ENCODE measurements around the gene LRRC10. TPM values are rescaled to one million over a fixed set of nuclear protein-coding genes. Genes with fewer than 3 reads are reported as not detected.

LRRC10 gene
- total RNA-seq, 1 experiment from 2014 or later = not detected

DNA sequence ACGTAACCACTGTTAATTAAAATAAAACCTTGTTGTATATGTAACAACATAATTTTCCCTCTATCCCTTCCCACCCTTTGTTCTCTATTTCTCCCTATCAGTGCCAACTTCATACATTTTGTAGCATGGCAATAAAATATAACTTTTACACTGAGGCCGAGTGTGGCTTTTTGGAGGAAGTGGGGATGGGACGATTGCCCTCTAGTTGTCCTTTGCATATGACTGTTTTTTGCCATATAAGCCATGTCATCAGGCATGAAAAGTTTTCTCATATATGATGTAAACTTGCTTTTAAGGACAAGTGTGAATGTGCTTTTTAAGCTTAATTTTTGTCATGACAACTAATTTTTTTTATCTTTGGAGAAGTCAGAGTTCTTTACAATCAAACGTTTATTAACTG lies 31.7 kb downstream of the LRRC10 start:
- in situ Hi-C loops (cut with HindIII; ENCODE audit: low sequenced_read_pairs) = no loop called here
- DNase-seq (ENCODE audit: low spot score) = no peak

DNA sequence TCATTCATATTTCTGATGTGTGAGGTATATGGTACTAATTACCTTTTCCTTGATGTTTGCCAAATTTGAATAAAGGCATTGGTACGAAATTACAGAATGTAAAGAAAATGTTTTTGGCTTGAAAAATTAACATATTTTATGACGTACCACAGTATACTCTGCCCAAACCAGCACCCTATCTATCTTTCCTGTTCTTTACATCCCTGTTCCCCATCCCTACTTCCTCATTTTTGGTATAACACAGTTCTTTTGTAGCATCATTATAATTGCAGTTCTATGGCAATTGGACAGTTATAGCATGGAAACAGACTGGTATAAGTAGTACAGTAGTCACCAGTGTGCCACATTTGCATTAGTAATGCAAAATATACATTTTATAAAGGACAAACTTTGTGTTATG lies 32.4 kb downstream of the LRRC10 start:
- no peak for DNase-seq (ENCODE audit: low spot score)
- in situ Hi-C loops (cut with HindIII; ENCODE audit: low sequenced_read_pairs) = no loop called here

DNA sequence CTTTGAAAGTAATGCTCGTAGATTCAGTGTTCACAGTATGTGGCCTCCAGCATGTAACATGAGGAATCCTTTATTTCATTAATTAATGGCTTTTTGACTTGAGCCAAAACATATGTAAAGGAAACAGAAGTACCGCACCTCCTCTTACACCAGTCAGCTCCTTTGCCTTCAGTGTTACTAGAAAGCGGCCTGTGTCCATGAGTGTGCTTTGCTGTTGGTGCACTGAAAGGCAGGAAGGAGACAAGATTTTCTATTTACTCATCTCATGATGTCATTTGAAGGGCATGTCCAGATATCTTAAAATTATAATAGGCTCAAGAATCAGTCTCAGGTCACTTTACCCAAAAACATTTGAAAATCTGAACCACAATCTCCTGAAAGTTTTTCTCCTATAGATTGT lies 35.4 kb downstream of the LRRC10 start:
- DNase-seq (ENCODE audit: low spot score) = no peak
- in situ Hi-C loops (cut with HindIII; ENCODE audit: low sequenced_read_pairs) = no loop called here

DNA sequence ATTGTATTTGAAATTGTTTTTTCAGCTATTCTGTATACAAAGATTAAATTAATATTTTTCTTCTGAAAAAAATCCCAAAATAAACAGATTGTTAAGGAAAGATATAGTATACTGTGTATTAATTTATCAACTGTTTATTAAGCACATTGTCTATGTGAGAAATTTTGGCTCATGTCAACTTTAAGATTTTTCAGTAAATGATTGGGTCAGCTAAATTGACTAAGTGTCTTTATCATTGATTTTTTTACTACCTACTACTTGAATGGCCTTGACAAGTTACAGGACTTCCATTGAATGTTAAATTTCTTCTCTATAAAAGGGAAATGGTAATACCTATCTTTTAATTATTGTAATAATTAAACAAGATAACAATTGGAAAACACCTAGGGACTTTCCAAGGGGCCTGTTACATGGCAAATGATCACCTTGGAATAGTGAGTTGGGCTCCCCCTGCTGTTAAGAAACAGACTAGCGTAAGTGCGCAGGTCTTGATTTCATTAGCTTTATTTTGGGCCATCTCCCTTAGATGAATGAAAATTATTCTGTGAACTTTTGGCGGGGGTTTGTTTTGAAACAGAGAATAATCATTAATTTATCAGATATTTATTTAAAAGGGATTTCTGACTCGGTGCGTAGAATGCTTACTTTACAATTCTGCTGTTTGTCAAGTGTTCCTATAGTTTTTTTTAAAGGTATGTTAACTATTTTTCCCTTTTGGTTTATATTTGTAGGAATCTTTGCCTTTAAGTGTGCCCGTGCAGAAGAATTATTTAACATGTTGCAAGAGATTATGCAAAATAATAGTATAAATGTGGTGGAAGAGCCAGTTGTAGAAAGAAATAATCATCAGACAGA lies 39.9 kb downstream of the LRRC10 start:
- in situ Hi-C loops (cut with HindIII; ENCODE audit: low sequenced_read_pairs) = no loop called here
- DNase-seq (ENCODE audit: low spot score) = peak; percentile 80

DNA sequence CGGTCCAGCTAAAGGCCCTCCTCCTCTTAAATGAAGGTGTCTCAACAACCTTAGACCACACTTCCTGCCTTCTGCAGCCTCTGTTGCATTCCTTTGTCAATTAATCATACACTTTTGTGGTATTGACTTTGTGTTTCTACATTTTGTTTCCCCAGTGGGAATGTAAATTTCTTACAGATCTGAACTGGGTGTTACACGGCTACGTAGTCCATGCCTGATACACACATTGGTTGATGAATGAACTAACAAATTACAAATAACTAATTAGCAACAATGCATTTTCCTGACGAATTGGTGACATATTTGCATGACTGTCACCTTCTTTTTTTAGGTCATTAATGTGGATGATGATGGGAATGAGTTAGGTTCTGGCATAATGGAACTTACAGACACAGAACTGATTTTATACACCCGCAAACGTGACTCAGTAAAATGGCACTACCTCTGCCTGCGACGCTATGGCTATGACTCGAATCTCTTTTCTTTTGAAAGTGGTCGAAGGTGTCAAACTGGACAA lies 40.6 kb downstream of the LRRC10 start:
- in situ Hi-C loops (cut with HindIII; ENCODE audit: low sequenced_read_pairs) = no loop called here
- DNase-seq (ENCODE audit: low spot score) = no peak

DNA sequence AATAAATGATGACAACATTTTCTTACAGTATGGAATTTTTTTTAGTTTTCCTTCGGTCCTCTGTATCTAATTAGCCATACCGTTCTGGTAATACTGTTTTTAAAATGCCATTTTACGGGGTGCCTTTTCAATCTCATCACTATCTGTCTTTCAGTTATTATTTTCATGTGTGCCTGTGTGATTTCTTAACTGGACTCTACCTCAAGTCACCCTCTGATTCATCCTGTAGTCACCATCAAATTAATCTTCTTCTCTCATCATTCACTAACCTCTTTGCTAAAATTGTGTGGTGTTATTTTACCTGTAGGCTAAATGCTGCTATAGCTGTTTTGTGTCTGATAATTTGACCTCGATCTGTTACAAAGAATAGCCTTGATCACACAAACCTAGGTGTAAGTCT lies 41.5 kb downstream of the LRRC10 start:
- in situ Hi-C loops (cut with HindIII; ENCODE audit: low sequenced_read_pairs) = no loop called here
- no peak for DNase-seq (ENCODE audit: low spot score)

DNA sequence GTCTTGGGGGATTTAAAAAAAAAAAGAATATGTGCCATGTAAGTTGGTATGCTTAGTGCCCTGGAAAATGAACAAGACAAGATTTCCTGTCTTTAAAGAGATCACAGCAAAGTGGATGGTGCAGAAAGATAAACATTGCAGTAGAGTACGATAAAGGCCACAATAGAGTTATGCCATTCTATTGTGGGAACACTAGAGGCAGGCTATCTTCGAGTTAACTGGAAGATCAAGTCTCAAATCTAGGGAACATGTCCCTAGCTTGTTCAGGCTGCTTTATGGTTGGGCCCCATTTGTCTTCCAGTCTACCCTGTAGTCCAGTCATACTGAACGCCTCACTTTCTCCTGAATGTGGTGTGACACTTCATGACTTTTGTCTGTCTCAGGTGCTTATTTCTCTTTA lies 44.1 kb downstream of the LRRC10 start:
- no peak for DNase-seq (ENCODE audit: low spot score)
- in situ Hi-C loops (cut with HindIII; ENCODE audit: low sequenced_read_pairs) = no loop called here

DNA sequence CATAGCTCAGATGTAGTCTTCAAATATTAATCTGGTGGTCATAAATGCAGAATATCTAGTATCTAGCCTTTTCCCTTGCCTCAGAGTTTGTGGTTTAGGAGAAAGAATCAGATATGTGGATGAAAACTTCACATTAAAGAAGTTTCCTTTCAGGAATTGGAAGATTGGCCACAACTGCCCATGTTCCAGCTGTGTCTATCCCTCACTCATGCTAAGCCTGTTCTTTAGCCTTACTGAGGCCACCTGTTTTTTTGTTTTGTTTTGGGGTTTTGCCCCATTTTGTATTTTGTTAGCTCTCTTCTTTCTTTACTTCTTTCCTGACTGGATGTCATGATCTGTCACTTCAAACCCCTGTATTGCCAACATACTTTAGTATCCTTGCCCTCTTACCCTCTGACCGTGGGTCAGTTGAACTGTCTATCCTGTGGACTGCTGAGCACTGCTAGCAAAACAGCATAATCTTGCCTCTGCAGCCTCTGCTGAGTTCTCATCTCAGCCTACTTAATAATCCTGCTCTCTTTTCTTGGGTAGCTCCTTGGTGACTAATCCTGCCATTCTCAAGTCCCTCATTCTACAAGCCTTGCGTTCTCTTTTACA lies 47.4 kb downstream of the LRRC10 start:
- DNase-seq (ENCODE audit: low spot score) = no peak
- in situ Hi-C loops (cut with HindIII; ENCODE audit: low sequenced_read_pairs) = no loop called here

Other genes with a start within 250 kb of the LRRC10 start
- gene FRS2, start 140.5 kb downstream of the LRRC10 start, total RNA-seq (2014; rRNA removed; shearing (Covaris generic)) = 14.2 and 20.6 TPM in 2 replicates
- gene CCT2, start 25.4 kb downstream of the LRRC10 start, total RNA-seq (2014; rRNA removed; shearing (Covaris generic)) = 363 and 440 TPM in 2 replicates
- gene BEST3, start 88.4 kb upstream of the LRRC10 start, total RNA-seq (2014; rRNA removed; shearing (Covaris generic)) = 0.61 TPM in 1 of 2 replicates, not detected in the other
- 0.37 TPM in 1 of 2 replicates, not detected in the other for gene RAB3IP, start 128.0 kb upstream of the LRRC10 start, total RNA-seq (2014; rRNA removed; shearing (Covaris generic))
- gene MYRFL, start 214.3 kb upstream of the LRRC10 start, total RNA-seq (2014; rRNA removed; shearing (Covaris generic)) = not detected in 2 replicates

All from G401 (cell line).